ENCODE data around the gene CHERP.

GRCh38 chr19:16544473-16545231 is 2.4 kb upstream of the CHERP start:
- TF ChIP-seq, protein P1, sequence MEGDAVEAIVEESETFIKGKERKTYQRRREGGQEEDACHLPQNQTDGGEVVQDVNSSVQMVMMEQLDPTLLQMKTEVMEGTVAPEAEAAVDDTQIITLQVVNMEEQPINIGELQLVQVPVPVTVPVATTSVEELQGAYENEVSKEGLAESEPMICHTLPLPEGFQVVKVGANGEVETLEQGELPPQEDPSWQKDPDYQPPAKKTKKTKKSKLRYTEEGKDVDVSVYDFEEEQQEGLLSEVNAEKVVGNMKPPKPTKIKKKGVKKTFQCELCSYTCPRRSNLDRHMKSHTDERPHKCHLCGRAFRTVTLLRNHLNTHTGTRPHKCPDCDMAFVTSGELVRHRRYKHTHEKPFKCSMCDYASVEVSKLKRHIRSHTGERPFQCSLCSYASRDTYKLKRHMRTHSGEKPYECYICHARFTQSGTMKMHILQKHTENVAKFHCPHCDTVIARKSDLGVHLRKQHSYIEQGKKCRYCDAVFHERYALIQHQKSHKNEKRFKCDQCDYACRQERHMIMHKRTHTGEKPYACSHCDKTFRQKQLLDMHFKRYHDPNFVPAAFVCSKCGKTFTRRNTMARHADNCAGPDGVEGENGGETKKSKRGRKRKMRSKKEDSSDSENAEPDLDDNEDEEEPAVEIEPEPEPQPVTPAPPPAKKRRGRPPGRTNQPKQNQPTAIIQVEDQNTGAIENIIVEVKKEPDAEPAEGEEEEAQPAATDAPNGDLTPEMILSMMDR (conservative IDR thresholded peaks at IDR 0.05), result no peak
- no peak for TF ChIP-seq EZH2 (IDR thresholded peaks at IDR 0.05; ENCODE audit: low read depth)

Measured in PC-9 (cell line).